ENCODE results near the gene ADCK2. TPM values are rescaled to one million over a fixed set of nuclear protein-coding genes. Genes with fewer than 3 reads are reported as not detected.

The ADCK2 gene
- polyA plus RNA-seq, 3 donors: 8.7 to 28.7 (median 18.3) TPM

GRCh38 chr7:140697447-140698143 is 24.9 kb downstream of the ADCK2 start:
- Mint-ChIP-seq H3K27ac (peak overlapping the region; percentile 73 to 99 (median 95)), H3K4me1 (peaks cover 26% of the 10 kb centered on the region), H3K36me3 (peaks cover 12 to 15% of the 10 kb centered on the region in 2 donors), H3K27me3 (ENCODE audit: low read depth in 3 of 3) (peaks cover 0 to 1% (median 1%) of the 10 kb centered on the region in 3 donors), H3K4me3 (peak overlapping the region; percentile 97 to 99), H3K9me3 (no peaks in the 10 kb centered on the region)
- Histone ChIP-seq H3K4me2 (replicated peaks; ENCODE audit: extremely low read depth, low read length, poor library complexity, severe bottlenecking) (peak overlapping the region; percentile 81), H2AFZ (ENCODE audit: insufficient read depth, low read depth, low read length, poor library complexity, severe bottlenecking) (peak overlapping the region; percentile 96), H3K79me2 (ENCODE audit: insufficient read depth, low read length) (peaks cover 57% of the 10 kb centered on the region), H3K27ac (ENCODE audit: low read depth in 1 of 2, low read length in 2 of 2) (peak overlapping the region; percentile 77 to 87), H3K4me1 (ENCODE audit: control insufficient read depth in 1 of 2, insufficient read depth in 2 of 2, low read length in 2 of 2) (peaks cover 15 to 21% of the 10 kb centered on the region in 2 donors), H3K9me3 (replicated peaks in 1 of 2; ENCODE audit: control insufficient read depth in 1 of 2, insufficient read depth in 1 of 2, low read length in 2 of 2) (no peaks in the 10 kb centered on the region), H3K36me3 (replicated peaks in 1 of 2; ENCODE audit: control insufficient read depth in 1 of 2, insufficient read depth in 2 of 2, low read length in 2 of 2) (peaks cover 0 to 10% of the 10 kb centered on the region in 2 donors), H3K4me3 (replicated peaks in 1 of 3; ENCODE audit: low read depth in 2 of 3, low read length in 3 of 3) (peak overlapping the region; percentile 82 to 97 (median 94)), H4K20me1 (ENCODE audit: insufficient read depth, low read length) (peaks cover 44% of the 10 kb centered on the region), H3K9ac (ENCODE audit: insufficient read depth, low read length, poor library complexity, severe bottlenecking) (peak overlapping the region; percentile 84), H3K27me3 (ENCODE audit: control insufficient read depth in 2 of 2, insufficient read depth in 2 of 2, low read length in 2 of 2) (no peaks in the 10 kb centered on the region)
- WGBS (ENCODE audit: insufficient coverage): 40% methylated on average over 15 of the region's 24 CpGs
- no peak for DNase-seq
- TF ChIP-seq CTCF (IDR thresholded peaks at IDR 0.05): no peak
- intact Hi-C loops (cut with micrococcal nuclease): loop anchor here in 1 of 2 donors (10.0 kb wide), 1 partner anchor 227 kb away; the partner anchor contains the start of gene BRAF

- Histone ChIP-seq H3K4me3 (replicated peaks in 1 of 3; ENCODE audit: low read depth in 2 of 3, low read length in 3 of 3) (no peak overlapping the region), H4K20me1 (ENCODE audit: insufficient read depth, low read length) (peaks cover 46% of the 10 kb centered on the region), H3K27ac (ENCODE audit: low read depth in 1 of 2, low read length in 2 of 2) (no peak overlapping the region), H3K27me3 (ENCODE audit: control insufficient read depth in 2 of 2, insufficient read depth in 2 of 2, low read length in 2 of 2) (no peaks in the 10 kb centered on the region), H3K4me1 (ENCODE audit: control insufficient read depth in 1 of 2, insufficient read depth in 2 of 2, low read length in 2 of 2) (peaks cover 15 to 21% of the 10 kb centered on the region in 2 donors), H3K36me3 (replicated peaks in 1 of 2; ENCODE audit: control insufficient read depth in 1 of 2, insufficient read depth in 2 of 2, low read length in 2 of 2) (peaks cover 3 to 12% of the 10 kb centered on the region in 2 donors), H2AFZ (ENCODE audit: insufficient read depth, low read depth, low read length, poor library complexity, severe bottlenecking) (no peak overlapping the region), H3K79me2 (ENCODE audit: insufficient read depth, low read length) (peaks cover 64% of the 10 kb centered on the region), H3K9me3 (replicated peaks in 1 of 2; ENCODE audit: control insufficient read depth in 1 of 2, insufficient read depth in 1 of 2, low read length in 2 of 2) (no peaks in the 10 kb centered on the region), H3K9ac (ENCODE audit: insufficient read depth, low read length, poor library complexity, severe bottlenecking) (no peak overlapping the region), H3K4me2 (replicated peaks; ENCODE audit: extremely low read depth, low read length, poor library complexity, severe bottlenecking) (no peak overlapping the region)
- Mint-ChIP-seq H3K4me3 (no peak overlapping the region), H3K36me3 (peaks cover 10 to 17% of the 10 kb centered on the region in 2 donors), H3K4me1 (peaks cover 26% of the 10 kb centered on the region), H3K27ac (peak overlapping the region in 2 of 7 donors; percentile 3 to 16), H3K27me3 (ENCODE audit: low read depth in 3 of 3) (peaks cover 0 to 1% (median 1%) of the 10 kb centered on the region in 3 donors), H3K9me3 (no peaks in the 10 kb centered on the region)
- no peak for TF ChIP-seq CTCF (IDR thresholded peaks at IDR 0.05)
- 93% methylated on average over 6 of the region's 8 CpGs for WGBS (ENCODE audit: insufficient coverage)
- intact Hi-C loops (cut with micrococcal nuclease): loop anchor here in 1 of 2 donors (10.0 kb wide), 1 partner anchor 226 kb away; the partner anchor contains the start of gene BRAF
- no peak for DNase-seq
Observed at GRCh38 chr7:140698477-140698876, 25.7 kb downstream of the ADCK2 start.
